NCI-H1930 (cell line): ENCODE data around the gene IQSEC3.
A peak's percentile ranks its signal among the peaks of the same experiment; 100 is the strongest.

Experiments
- DNase-seq, 2 experiments: peaks; one replicate each; lab custom pipeline; 2025; lab: John Stamatoyannopoulos, UW

IQSEC3 gene

GRCh38 chr12:138898-139534 is 72.4 kb downstream of the IQSEC3 start:
- DNase-seq: no peak

GRCh38 chr12:139585-139984 is 73.0 kb downstream of the IQSEC3 start:
- DNase-seq: no peak

- DNase-seq: no peak
These were observed 73.6 kb downstream of the IQSEC3 start for GRCh38 chr12:140162-140561.

GRCh38 chr12:143964-144649 is 77.5 kb downstream of the IQSEC3 start:
- peak in 1 of 2 experiments; percentile 21 for DNase-seq

DNA sequence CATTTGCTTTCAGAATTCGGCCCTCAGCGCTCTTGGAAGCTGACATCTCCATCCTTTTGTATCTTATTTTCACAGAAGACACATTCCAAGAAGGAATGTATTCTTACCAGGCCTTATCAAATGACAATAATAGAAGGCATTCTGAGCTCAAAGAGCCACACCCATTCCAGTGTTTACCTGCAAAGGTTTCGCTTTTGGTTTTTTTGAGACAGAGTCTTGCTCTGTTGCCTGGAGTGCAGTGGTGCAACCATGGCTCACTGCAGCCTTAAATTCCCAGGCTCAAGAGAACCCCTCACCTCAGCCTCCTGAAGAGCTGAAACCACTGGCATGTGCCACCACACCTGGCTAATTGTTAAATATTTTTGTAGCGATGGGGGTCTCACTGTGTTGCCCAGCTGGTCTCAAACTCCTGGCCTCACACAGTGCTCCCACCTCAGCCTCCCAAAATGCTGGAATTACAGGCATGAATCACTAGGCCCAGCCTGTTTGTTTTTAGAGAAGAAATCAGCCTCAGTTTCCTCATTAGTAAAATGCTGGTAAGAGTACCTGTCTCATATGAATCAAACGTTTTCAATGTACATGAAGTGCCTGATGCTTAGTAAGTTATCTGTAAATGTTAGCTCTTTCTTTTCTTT is 78.2 kb downstream of the IQSEC3 start:
- no peak for DNase-seq

- DNase-seq: no peak
These were observed 78.9 kb downstream of the IQSEC3 start for GRCh38 chr12:145369-145960.

GRCh38 chr12:147242-147641 is 80.7 kb downstream of the IQSEC3 start:
- DNase-seq: no peak

DNA sequence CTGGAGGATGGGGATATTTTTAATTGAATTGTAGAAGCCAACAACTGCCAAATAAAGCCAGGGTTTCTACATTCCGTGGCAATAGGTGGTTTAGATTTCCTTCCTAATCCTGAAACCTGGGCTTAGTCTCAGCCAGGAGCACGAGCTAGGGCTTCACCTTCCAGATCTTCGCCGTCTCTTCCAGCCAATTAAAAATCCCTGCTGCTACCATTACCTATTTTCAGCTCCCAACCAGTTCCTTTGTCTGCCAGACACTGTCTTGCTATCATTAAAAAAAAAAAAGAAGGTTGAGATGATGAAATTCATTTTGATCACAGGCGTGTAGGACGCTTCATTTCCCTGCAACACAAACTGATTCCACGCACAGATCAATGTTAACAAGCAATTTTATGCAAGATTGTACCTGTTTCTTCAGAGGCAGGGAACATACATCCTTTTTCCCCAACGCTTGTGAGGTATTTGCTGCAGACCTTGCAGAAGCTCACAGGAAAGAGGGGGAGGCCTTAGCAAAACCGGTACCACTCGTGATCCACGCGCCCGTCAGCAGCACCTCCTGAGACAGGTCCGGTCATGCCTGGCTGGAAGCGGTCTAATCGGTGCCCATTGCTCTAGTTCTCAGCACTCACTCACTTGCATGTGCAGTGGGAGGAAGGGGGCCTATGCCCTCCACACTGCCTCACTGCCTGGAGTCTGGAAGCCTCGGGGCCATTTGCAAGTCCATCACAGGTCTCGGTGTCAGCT is 82.3 kb downstream of the IQSEC3 start:
- no peak for DNase-seq

DNA sequence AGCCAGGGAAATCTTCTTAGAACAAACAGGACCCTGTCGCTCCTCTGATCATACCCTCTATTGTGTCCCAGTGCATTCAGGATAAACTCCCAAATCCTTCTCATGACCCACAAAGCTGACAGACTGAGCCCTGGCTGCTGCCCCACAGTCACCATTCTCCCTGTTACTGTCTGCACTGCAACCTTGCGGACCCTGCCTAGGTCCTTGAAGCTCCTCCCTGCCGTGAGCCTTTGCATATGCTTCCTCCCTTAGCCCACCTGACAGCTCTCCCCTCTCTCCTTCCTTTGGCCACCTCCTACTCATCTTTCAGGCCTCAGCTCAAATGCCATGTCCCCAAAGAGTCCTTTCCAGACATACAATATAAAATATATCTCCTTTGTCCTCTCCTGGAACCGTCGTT is 85.0 kb downstream of the IQSEC3 start:
- no peak for DNase-seq

GRCh38 chr12:152440-152839 is 85.9 kb downstream of the IQSEC3 start:
- DNase-seq: no peak

DNA sequence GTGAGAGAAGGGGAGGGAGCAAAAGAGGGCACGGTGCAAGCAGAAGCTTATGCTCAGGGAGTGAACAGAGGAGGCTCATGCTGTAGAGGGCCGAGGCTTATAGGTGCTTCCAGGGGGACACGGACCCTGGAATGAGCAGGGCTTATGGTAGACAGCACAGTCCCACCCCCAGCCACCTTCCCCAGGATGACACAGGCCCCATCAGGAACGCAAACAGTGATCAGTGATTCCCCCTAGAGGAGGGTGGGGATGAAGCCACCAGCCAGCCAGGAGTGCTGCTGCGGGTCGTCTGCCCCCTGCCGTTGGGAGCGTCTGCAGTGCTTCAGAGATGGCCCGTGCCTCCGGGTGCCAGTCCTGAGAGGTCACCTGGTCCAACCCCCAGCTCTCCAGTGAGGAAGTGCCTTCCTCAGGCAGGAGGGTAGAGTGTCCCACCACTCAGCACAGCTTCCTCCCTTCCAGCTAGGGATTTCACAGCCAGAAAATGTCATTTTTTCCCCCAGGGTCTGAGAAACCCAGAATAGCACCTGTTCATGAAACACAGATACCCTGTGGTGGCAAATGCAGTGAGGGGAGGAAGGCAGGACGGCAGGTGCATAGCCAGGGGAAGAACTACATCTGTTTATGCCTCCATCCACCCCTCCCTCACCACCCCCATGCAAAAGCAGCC is 86.6 kb downstream of the IQSEC3 start:
- peak; percentile 79 to 87 for DNase-seq

DNA sequence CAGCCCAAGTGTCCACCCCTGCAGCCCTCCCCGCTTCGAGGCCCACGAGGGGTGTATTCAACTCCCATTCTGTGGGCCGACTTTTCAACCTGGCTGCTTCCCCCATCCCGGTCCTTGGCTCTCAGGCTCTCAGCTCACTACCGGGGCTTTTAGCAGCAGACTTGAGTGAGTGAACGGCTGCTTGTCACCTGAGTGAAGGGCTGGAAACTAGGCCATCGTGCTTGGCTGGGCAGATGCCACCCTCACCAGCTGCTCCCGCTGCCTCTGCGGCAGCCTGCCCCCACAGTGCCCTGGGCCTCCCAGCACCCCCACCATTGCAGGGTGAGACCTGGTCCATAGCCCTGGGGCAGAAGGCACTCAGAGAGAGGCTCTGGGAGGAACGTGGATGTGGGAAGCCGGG is 87.5 kb downstream of the IQSEC3 start:
- DNase-seq: no peak

DNA sequence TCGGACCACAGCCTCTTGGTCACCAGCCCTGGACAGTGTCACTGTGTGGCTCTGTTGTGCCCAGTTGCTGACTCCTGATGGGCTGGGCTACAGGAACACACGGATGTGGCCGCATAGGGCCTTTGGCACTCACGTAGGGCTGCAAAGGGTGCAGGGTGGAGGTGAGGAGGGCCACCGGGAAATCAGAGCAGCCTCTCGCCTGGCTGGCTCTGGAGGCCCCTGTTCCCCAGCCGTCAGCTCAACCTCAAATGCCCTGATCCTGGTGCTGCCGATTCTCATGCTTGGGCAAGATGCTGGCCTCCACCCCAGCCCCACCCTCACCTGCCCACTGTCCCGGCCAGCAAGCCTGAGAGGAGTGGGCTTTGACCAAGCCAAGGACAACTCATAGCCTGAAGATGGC is 88.4 kb downstream of the IQSEC3 start:
- DNase-seq: no peak

DNA sequence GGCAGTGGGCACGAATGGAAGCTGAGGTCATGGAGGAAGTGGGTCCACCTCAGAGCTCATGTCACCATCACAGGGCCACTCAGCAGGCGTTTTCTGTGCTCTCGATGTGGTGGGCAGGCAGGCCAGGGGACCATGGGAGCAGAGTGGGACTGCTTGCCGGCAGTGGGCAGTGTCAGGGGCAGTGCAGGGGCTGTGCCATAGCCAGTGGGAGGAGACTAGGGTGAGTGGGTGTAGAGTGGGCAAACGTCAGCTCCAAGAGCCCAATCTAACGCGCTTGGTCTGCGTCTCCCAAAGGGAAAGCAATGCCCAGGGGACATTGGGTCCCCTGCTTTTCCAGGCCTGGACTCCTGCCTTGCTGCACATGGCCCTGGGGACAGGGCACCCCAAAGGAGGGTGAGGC is 89.1 kb downstream of the IQSEC3 start:
- DNase-seq: no peak

- DNase-seq: no peak
These were observed 90.4 kb downstream of the IQSEC3 start for GRCh38 chr12:156945-157344.

- no peak for DNase-seq
These were observed 91.1 kb downstream of the IQSEC3 start for GRCh38 chr12:157644-158043.

GRCh38 chr12:159156-159782 is 92.7 kb downstream of the IQSEC3 start:
- no peak for DNase-seq

GRCh38 chr12:160858-161257 is 94.3 kb downstream of the IQSEC3 start:
- DNase-seq: no peak

GRCh38 chr12:161823-162222 is 95.3 kb downstream of the IQSEC3 start:
- DNase-seq: no peak

DNA sequence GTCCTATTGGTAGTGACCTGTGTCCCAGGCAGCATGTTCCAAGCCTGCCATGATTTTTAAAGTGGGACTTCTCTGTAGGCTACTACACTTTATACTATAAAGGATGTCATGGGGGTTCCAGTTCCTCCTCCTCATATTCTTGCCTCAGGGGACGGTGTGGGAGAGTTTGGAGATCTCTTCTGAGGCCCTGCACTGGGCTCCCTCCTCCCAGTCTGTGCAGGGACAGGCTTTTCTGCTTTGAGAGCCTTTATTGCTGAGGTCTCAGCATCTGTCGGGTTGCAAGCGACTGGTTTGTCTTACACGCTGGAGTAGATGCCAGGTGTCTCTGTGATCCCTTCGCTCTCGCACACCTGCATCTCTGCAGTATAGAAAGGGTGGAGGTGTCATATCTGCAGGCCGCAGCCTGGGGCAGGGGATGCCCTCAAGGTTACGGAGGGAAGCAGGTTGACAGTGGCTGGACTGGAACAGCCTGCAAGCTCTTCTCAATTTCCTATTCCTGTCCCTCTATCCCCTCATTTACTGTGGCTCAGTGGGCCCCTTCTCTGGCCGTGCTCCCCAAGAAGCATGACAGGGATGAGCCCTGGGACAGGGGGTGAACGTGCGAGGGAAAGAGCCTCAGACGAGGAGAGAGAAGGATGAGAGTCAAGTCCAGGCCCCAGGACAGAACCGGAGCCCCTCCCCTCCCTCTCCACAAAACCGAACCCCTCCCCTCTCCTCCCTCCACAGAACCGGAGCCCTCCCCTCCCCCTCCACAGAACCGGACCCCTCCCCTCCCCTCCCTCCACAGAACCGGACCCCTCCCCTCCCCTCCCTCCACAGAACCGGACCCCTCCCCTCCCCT is 96.1 kb downstream of the IQSEC3 start:
- peak; percentile 67 to 75 for DNase-seq
